ENCODE data around the gene CFAP97D2.
"Not testable (repeated sequence)": the region's sequence is repeated elsewhere in the genome, so short reads cannot be mapped to it uniquely, and the experiment has no call there.

DNA sequence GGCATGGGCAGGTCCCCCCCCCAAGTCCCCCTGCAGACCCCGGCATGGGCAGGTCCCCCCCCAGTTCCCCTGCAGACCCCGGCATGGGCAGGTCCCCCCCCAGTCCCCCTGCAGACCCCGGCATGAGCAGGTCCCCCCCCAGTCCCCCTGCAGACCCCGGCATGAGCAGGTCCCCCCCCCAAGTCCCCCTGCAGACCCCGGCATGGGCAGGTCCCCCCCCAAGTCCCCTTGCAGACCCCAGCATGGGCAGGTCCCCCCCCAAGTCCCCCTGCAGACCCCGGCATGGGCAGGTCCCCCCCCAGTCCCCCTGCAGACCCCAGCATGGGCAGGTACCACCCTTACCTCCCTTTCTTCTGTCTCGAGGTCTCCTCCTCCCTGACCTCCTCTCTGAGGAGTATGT lies 45.5 kb upstream of the CFAP97D2 start:
- TF ChIP-seq, protein P1, sequence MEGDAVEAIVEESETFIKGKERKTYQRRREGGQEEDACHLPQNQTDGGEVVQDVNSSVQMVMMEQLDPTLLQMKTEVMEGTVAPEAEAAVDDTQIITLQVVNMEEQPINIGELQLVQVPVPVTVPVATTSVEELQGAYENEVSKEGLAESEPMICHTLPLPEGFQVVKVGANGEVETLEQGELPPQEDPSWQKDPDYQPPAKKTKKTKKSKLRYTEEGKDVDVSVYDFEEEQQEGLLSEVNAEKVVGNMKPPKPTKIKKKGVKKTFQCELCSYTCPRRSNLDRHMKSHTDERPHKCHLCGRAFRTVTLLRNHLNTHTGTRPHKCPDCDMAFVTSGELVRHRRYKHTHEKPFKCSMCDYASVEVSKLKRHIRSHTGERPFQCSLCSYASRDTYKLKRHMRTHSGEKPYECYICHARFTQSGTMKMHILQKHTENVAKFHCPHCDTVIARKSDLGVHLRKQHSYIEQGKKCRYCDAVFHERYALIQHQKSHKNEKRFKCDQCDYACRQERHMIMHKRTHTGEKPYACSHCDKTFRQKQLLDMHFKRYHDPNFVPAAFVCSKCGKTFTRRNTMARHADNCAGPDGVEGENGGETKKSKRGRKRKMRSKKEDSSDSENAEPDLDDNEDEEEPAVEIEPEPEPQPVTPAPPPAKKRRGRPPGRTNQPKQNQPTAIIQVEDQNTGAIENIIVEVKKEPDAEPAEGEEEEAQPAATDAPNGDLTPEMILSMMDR (IDR thresholded peaks at IDR 0.05) = not testable (repeated sequence)
- TF ChIP-seq ZFX (IDR thresholded peaks at IDR 0.05; ENCODE audit: borderline replicate concordance) = not testable (repeated sequence)

Data from 22Rv1 (cell line).